ENCODE results near the gene MCFD2.

DNA sequence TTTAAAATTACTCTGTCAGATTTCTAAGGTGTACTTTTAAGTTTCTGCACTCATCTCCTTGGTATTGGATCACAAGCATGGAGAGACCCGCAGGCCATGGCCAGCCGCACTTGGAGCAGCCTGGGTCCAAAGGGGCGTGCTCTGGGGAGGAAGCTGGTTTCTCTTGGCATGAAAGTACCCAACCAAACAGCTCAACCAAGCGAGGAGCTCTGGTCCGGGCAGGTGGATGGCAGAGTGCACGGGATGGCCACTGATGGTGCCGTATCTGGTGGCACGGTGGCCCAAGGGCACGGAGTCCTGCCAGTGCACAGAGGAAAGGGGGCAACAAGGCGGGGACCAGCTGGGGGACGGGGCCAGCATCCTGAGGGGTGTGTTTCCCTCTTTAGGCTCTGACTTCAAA, 32.2 kb upstream of the MCFD2 start:
- TF ChIP-seq, protein P1, sequence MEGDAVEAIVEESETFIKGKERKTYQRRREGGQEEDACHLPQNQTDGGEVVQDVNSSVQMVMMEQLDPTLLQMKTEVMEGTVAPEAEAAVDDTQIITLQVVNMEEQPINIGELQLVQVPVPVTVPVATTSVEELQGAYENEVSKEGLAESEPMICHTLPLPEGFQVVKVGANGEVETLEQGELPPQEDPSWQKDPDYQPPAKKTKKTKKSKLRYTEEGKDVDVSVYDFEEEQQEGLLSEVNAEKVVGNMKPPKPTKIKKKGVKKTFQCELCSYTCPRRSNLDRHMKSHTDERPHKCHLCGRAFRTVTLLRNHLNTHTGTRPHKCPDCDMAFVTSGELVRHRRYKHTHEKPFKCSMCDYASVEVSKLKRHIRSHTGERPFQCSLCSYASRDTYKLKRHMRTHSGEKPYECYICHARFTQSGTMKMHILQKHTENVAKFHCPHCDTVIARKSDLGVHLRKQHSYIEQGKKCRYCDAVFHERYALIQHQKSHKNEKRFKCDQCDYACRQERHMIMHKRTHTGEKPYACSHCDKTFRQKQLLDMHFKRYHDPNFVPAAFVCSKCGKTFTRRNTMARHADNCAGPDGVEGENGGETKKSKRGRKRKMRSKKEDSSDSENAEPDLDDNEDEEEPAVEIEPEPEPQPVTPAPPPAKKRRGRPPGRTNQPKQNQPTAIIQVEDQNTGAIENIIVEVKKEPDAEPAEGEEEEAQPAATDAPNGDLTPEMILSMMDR (IDR thresholded peaks at IDR 0.05 in 8 of 11, conservative IDR thresholded peaks at IDR 0.05 in 3 of 11), result no peak
- no peak for TF ChIP-seq POLR2AphosphoS5 (IDR thresholded peaks at IDR 0.05)
